Neuronal stem cell (in vitro differentiated cells): ENCODE data around the gene CCDC117.

Source experiments
- DNase-seq: peaks from one replicate; pipeline ENCODE4 v3.0.0-alpha.2; 2013; ENCODE audit warnings: low spot score
- H2AFZ ChIP-seq: one replicate; pipeline ENCODE4 v1.6.1; 2013; ENCODE audit warnings: mild to moderate bottlenecking, low read length, inconsistent platforms
- H2AK5ac ChIP-seq: 2 replicates; pipeline ENCODE4 v1.6.1; 2013; ENCODE audit warnings: low read depth, mild to moderate bottlenecking, inconsistent platforms, low read length, moderate library complexity, mixed read lengths
- H2BK120ac ChIP-seq: 2 replicates; pipeline ENCODE4 v1.6.1; 2013; ENCODE audit warnings: low read depth, mild to moderate bottlenecking, inconsistent platforms, low read length, moderate library complexity, mixed read lengths
- H2BK12ac ChIP-seq: one replicate; pipeline ENCODE4 v1.6.1; 2013; ENCODE audit warnings: low read length, inconsistent platforms
- H2BK15ac ChIP-seq: 2 replicates; pipeline ENCODE4 v1.6.1; 2013; ENCODE audit warnings: mild to moderate bottlenecking, low read length, inconsistent platforms, mixed read lengths
- H2BK5ac ChIP-seq: one replicate; pipeline ENCODE4 v1.6.1; 2013; ENCODE audit warnings: inconsistent platforms, mild to moderate bottlenecking, low read length, moderate library complexity
- H3K14ac ChIP-seq: one replicate; pipeline ENCODE4 v1.6.1; 2013; ENCODE audit warnings: low read length, inconsistent platforms
- H3K18ac ChIP-seq: 2 replicates; pipeline ENCODE4 v1.6.1; 2013; ENCODE audit warnings: low read length, inconsistent platforms
- H3K23ac ChIP-seq: 2 replicates; pipeline ENCODE4 v1.6.1; 2013; ENCODE audit warnings: low read depth, mild to moderate bottlenecking, mixed read lengths, low read length, inconsistent platforms; ENCODE audit not compliant: poor library complexity
- H3K27ac ChIP-seq: replicated peaks from 3 replicates; pipeline ENCODE4 v1.5.1; 2013; ENCODE audit warnings: low read length, inconsistent platforms
- H3K27me3 ChIP-seq, 3 experiments: 2 replicates each; pipeline ENCODE4 v1.6.1; 2013; ENCODE audit warnings: low read length in 3 of 3, mild to moderate bottlenecking in 2 of 3, inconsistent platforms in 1 of 3, low read depth in 1 of 3, mixed read lengths in 1 of 3, moderate library complexity in 1 of 3; ENCODE audit not compliant: control insufficient read depth in 3 of 3, insufficient read depth in 3 of 3
- H3K36me3 ChIP-seq, 2 donors: replicated peaks in 1 of 2; 2 replicates each; pipeline ENCODE4 v1.6.1; 2013; ENCODE audit warnings: low read length in 2 of 2; ENCODE audit not compliant: control insufficient read depth in 2 of 2, insufficient read depth in 2 of 2
- H3K4ac ChIP-seq: 2 replicates; pipeline ENCODE4 v1.6.1; 2013; ENCODE audit warnings: inconsistent platforms, mild to moderate bottlenecking, low read length, moderate library complexity
- H3K4me1 ChIP-seq, 2 donors: 1 replicate in 1 of 2; 2 replicates in 1 of 2; pipeline ENCODE4 v1.6.1; 2013; ENCODE audit warnings: low read length in 2 of 2, low read depth in 1 of 2; ENCODE audit not compliant: control insufficient read depth in 2 of 2, insufficient read depth in 1 of 2
- H3K4me2 ChIP-seq: one replicate; pipeline ENCODE4 v1.6.1; 2013; ENCODE audit warnings: mild to moderate bottlenecking, low read length, inconsistent platforms; ENCODE audit not compliant: insufficient read depth, poor library complexity, severe bottlenecking
- H3K4me3 ChIP-seq, 2 donors: 2 replicates each; pipeline ENCODE4 v1.5.1; 2013; ENCODE audit warnings: low read length in 2 of 2, mild to moderate bottlenecking in 2 of 2, inconsistent platforms in 1 of 2, moderate library complexity in 1 of 2
- H3K79me1 ChIP-seq: one replicate; pipeline ENCODE4 v1.6.1; 2013; ENCODE audit warnings: low read depth, mild to moderate bottlenecking, inconsistent platforms, low read length, moderate library complexity
- H3K9ac ChIP-seq: one replicate; pipeline ENCODE4 v1.6.1; 2013; ENCODE audit warnings: mild to moderate bottlenecking, low read depth, low read length, inconsistent platforms; ENCODE audit not compliant: poor library complexity
- H3K9me3 ChIP-seq, 2 donors: replicated peaks in 1 of 2; 2 replicates each; pipeline versions ENCODE3 to v1.6.1; 2013; ENCODE audit warnings: low read length in 2 of 2, mild to moderate bottlenecking in 2 of 2, inconsistent platforms in 1 of 2, low read depth in 1 of 2, mixed read lengths in 1 of 2, moderate library complexity in 1 of 2; ENCODE audit not compliant: control insufficient read depth in 2 of 2, insufficient read depth in 1 of 2
- H4K8ac ChIP-seq: one replicate; pipeline ENCODE4 v1.6.1; 2013; ENCODE audit warnings: low read depth, mild to moderate bottlenecking, inconsistent platforms, low read length, moderate library complexity
- H4K91ac ChIP-seq: one replicate; pipeline ENCODE4 v1.6.1; 2013; ENCODE audit warnings: low read length, low read depth, mild to moderate bottlenecking, inconsistent platforms; ENCODE audit not compliant: poor library complexity
- whole genome bisulfite sequencing, 2 donors: extraction: QIAGEN DNeasy Blood & Tissue Kit; methylation state at CpG; one replicate each; pipeline ENCODE4 v1.1.7; 2013; ENCODE audit warnings: missing lambda C conversion rate in 2 of 2, mixed read lengths in 1 of 2; ENCODE audit not compliant: insufficient read length in 2 of 2, insufficient replicate concordance in 1 of 2; ENCODE audit errors: extremely low coverage in 2 of 2; 5-methylcytosine and 5-hydroxymethylcytosine counted together

The CCDC117 gene

GRCh38 chr22:28741200-28741784 lies 31.2 kb upstream of the CCDC117 start:
- Histone ChIP-seq H3K27ac (no peak overlapping the region), H3K4me1 (peaks cover under 1 to 9% of the 10 kb centered on the region in 2 donors), H3K9ac (no peak overlapping the region), H3K23ac (no peak overlapping the region), H3K79me1 (no peaks in the 10 kb centered on the region), H2BK5ac (no peak overlapping the region), H3K18ac (no peak overlapping the region), H3K27me3 (no peaks in the 10 kb centered on the region), H2BK120ac (no peak overlapping the region), H3K14ac (no peak overlapping the region), H4K8ac (no peak overlapping the region), H3K4ac (no peak overlapping the region), H2AK5ac (no peak overlapping the region), H2BK15ac (no peak overlapping the region), H3K36me3 (peaks cover 11 to 45% of the 10 kb centered on the region in 2 donors), H2BK12ac (no peak overlapping the region), H3K9me3 (no peaks in the 10 kb centered on the region), H3K4me2 (peak overlapping the region; percentile 63), H2AFZ (peak overlapping the region; percentile 63), H3K4me3 (peak overlapping the region; percentile 78 to 92), H4K91ac (no peak overlapping the region)
- WGBS, 2 donors, result no CpG with 5 or more reads among the region's 18 CpGs
- no peak for DNase-seq

GRCh38 chr22:28741785-28742561 lies 30.5 kb upstream of the CCDC117 start, which contains the start of the genes CHEK2 and HSCB:
Gene CHEK2 (minus strand): TSS chr22:28741820. CDS start chr22:28734721, 7,099 bp downstream.
Gene HSCB (plus strand): TSS chr22:28742039. CDS start chr22:28742096, 57 bp downstream.
- Histone ChIP-seq H4K91ac (no peak within 1 kb of the TSS), H3K14ac (peak within 1 kb of the TSS; percentile 17), H3K36me3 (peaks cover 12 to 50% of the 10 kb centered on the region in 2 donors), H2BK5ac (no peak within 1 kb of the TSS), H3K27me3 (no peaks in the 10 kb centered on the region), H3K18ac (peak within 1 kb of the TSS; percentile 92), H3K27ac (peak within 1 kb of the TSS; percentile 82), H3K9ac (peak within 1 kb of the TSS; percentile 85), H3K79me1 (no peaks in the 10 kb centered on the region), H2BK12ac (no peak within 1 kb of the TSS), H2AFZ (peak within 1 kb of the TSS; percentile 95), H3K4me3 (peak within 1 kb of the TSS; percentile 88 to 92), H4K8ac (no peak within 1 kb of the TSS), H3K4ac (no peak within 1 kb of the TSS), H3K9me3 (no peaks in the 10 kb centered on the region), H2BK15ac (no peak within 1 kb of the TSS), H3K23ac (no peak within 1 kb of the TSS), H3K4me2 (peak within 1 kb of the TSS; percentile 63), H3K4me1 (peaks cover 0 to 9% of the 10 kb centered on the region in 2 donors), H2BK120ac (no peak within 1 kb of the TSS), H2AK5ac (no peak within 1 kb of the TSS)
- DNase-seq, result peak; percentile 98
- WGBS, 2 donors, result no CpG with 5 or more reads among the region's 54 CpGs

- 100% methylated on average over 1 of the region's 10 CpGs; no CpG with 5 or more reads in 1 of the 2 donors for WGBS, 2 donors
- no peak overlapping the region for H4K91ac ChIP-seq
- no peak overlapping the region for H2BK15ac ChIP-seq
These were observed 29.9 kb upstream of the CCDC117 start for GRCh38 chr22:28742562-28742962.

GRCh38 chr22:28743852-28744251 lies 28.6 kb upstream of the CCDC117 start:
- no peak overlapping the region for H3K23ac ChIP-seq
- no peak overlapping the region for H4K8ac ChIP-seq
- no peak overlapping the region for H3K14ac ChIP-seq
- no peak overlapping the region for H3K4ac ChIP-seq
- no peaks in the 10 kb centered on the region for H3K27me3 ChIP-seq
- no peaks in the 10 kb centered on the region for H3K79me1 ChIP-seq
- H3K4me1 ChIP-seq, result peaks cover 0 to 9% of the 10 kb centered on the region in 2 donors
- no peak overlapping the region for H4K91ac ChIP-seq
- H2BK15ac ChIP-seq, result no peak overlapping the region
- no peak overlapping the region for H3K4me2 ChIP-seq
- H3K4me3 ChIP-seq, result no peak overlapping the region
- H3K9me3 ChIP-seq, result no peaks in the 10 kb centered on the region
- no peak overlapping the region for H2AK5ac ChIP-seq
- no peak overlapping the region for H3K27ac ChIP-seq
- WGBS, 2 donors, result no CpG with 5 or more reads among the region's 3 CpGs
- H2BK12ac ChIP-seq, result no peak overlapping the region
- H2BK120ac ChIP-seq, result no peak overlapping the region
- no peak overlapping the region for H2AFZ ChIP-seq
- no peak overlapping the region for H3K9ac ChIP-seq
- H2BK5ac ChIP-seq, result no peak overlapping the region
- DNase-seq, result no peak
- no peak overlapping the region for H3K18ac ChIP-seq
- H3K36me3 ChIP-seq, result peaks cover 20 to 52% of the 10 kb centered on the region in 2 donors

More at GRCh38 chr22:28742562-28742962, 29.9 kb upstream of the CCDC117 start:
- no peak overlapping the region for H2BK12ac ChIP-seq
- peaks cover 0 to 9% of the 10 kb centered on the region in 2 donors for H3K4me1 ChIP-seq
- peaks cover 16 to 50% of the 10 kb centered on the region in 2 donors for H3K36me3 ChIP-seq
- H3K18ac ChIP-seq, result no peak overlapping the region
- H2BK120ac ChIP-seq, result no peak overlapping the region
- peak overlapping the region; percentile 82 for H3K27ac ChIP-seq
- no peaks in the 10 kb centered on the region for H3K27me3 ChIP-seq
- no peak overlapping the region for H3K14ac ChIP-seq
- H4K8ac ChIP-seq, result no peak overlapping the region
- peak overlapping the region; percentile 61 for H3K4me2 ChIP-seq
- H3K79me1 ChIP-seq, result no peaks in the 10 kb centered on the region
- no peak overlapping the region for H3K9ac ChIP-seq
- no peak overlapping the region for H3K23ac ChIP-seq
- no peaks in the 10 kb centered on the region for H3K9me3 ChIP-seq
- H3K4ac ChIP-seq, result no peak overlapping the region
- DNase-seq, result peak; percentile 91
- peak overlapping the region; percentile 88 to 92 for H3K4me3 ChIP-seq
- peak overlapping the region; percentile 95 for H2AFZ ChIP-seq
- no peak overlapping the region for H2AK5ac ChIP-seq
- no peak overlapping the region for H2BK5ac ChIP-seq
